PC-3 (cell line): ENCODE results near the gene RALGPS1. TPM values are rescaled to one million over a fixed set of nuclear protein-coding genes. Genes with fewer than 3 reads are reported as not detected.

Source experiments
- ATAC-seq: fragments of 200-7000 bp; cut with Tn5 transposase; 2 replicates; pipeline ENCODE4 v1.9.1; 2020; ENCODE audit warnings: mild to moderate bottlenecking, moderate library complexity
- BruUV-seq: library from RNA; stranded (reverse); fragments of 400-500 nt; replicated peaks from 2 replicates; lab custom pipeline; 2021; lab: Mats Ljungman, UMichigan
- CTCF ChIA-PET: fragments of 300-600 bp; sonication (Branson Sonifier 250); formaldehyde crosslinking; loops from one replicate; lab custom pipeline; 2022; ENCODE audit warnings: antibody characterized with exemption; lab: Charles Lee
- POLR2A ChIA-PET: fragments of 300-600 bp; sonication (Branson Sonifier 250); formaldehyde crosslinking; loops from one replicate; lab custom pipeline; 2022; ENCODE audit warnings: antibody characterized with exemption; ENCODE audit not compliant: unreplicated experiment; lab: Charles Lee
- DNase-seq: peaks from one replicate; pipeline ENCODE4 v3.0.0-alpha.2; 2015
- H2AFZ ChIP-seq: fragments of 300-600 bp; sonication (generic); 2 replicates; pipeline ENCODE4 v1.6.0; 2016; ENCODE audit warnings: antibody characterized with exemption, low read length
- H3F3A ChIP-seq: fragments of 300-600 bp; sonication (generic); one replicate; pipeline ENCODE4 v1.6.0; 2017; ENCODE audit warnings: antibody characterized with exemption, low read length, control low read depth, mild to moderate bottlenecking; ENCODE audit not compliant: unreplicated experiment
- H3K27ac ChIP-seq: fragments of 300-600 bp; sonication (generic); 2 replicates; pipeline ENCODE4 v1.5.1; 2016; ENCODE audit warnings: mild to moderate bottlenecking, low read length
- H3K27me3 ChIP-seq: fragments of 300-600 bp; sonication (generic); 2 replicates; pipeline ENCODE4 v1.6.1; 2016; ENCODE audit warnings: low read length, mixed read lengths
- H3K36me3 ChIP-seq: fragments of 300-600 bp; sonication (generic); 2 replicates; pipeline ENCODE4 v1.6.1; 2016; ENCODE audit warnings: low read depth, mixed run types, low read length, mixed read lengths
- H3K4me1 ChIP-seq: fragments of 300-600 bp; sonication (generic); 2 replicates; pipeline ENCODE4 v1.5.1; 2016; ENCODE audit warnings: low read length; ENCODE audit not compliant: insufficient read depth
- H3K4me2 ChIP-seq: fragments of 300-600 bp; sonication (generic); 2 replicates; pipeline ENCODE4 v1.6.0; 2016; ENCODE audit warnings: low read length
- H3K4me3 ChIP-seq: fragments of 300-600 bp; sonication (generic); 2 replicates; pipeline ENCODE4 v1.5.1; 2016; ENCODE audit warnings: mild to moderate bottlenecking, low read length, mixed read lengths
- H3K79me2 ChIP-seq: fragments of 300-600 bp; sonication (generic); 2 replicates; pipeline ENCODE4 v1.6.1; 2017; ENCODE audit warnings: low read length, mixed read lengths
- H3K9ac ChIP-seq: fragments of 300-600 bp; sonication (generic); 2 replicates; pipeline ENCODE4 v1.6.0; 2016; ENCODE audit warnings: mild to moderate bottlenecking, low read length
- H3K9me2 ChIP-seq: fragments of 300-600 bp; sonication (generic); replicated peaks from 2 replicates; pipeline ENCODE4 v1.6.1; 2016; ENCODE audit warnings: mixed run types, low read length, mixed read lengths
- H3K9me3 ChIP-seq: fragments of 300-600 bp; sonication (generic); 2 replicates; pipeline ENCODE4 v1.6.1; 2016; ENCODE audit warnings: low read length, mixed read lengths
- H4K20me1 ChIP-seq: fragments of 300-600 bp; sonication (generic); 2 replicates; pipeline ENCODE4 v1.6.1; 2016; ENCODE audit warnings: low read length, mixed read lengths
- EZH2 ChIP-seq: fragments of 300-600 bp; sonication (generic); IDR thresholded peaks from one replicate; pipeline ENCODE4 v1.6.1; 2017; ENCODE audit warnings: antibody characterized with exemption, mild to moderate bottlenecking, low read length; ENCODE audit not compliant: unreplicated experiment
- EZH2phosphoT487 ChIP-seq: fragments of 300-600 bp; sonication (generic); IDR thresholded peaks from 2 replicates; pipeline ENCODE4 v1.6.1; 2018; ENCODE audit warnings: mild to moderate bottlenecking, antibody characterized with exemption, low read length, borderline replicate concordance
- intact Hi-C: fragments of 100-400 bp; cut with micrococcal nuclease; formaldehyde crosslinking; loops from 2 replicates; pipeline ENCODE4 v1.9.0; 2023
- total RNA-seq: library from RNA; depleted of rRNA; stranded (reverse); fragments of >200 nt; gene quantifications from 2 replicates; pipeline ENCODE4 v1.2.3, GENCODE V29; 2014
- TF ChIP-seq, protein P1 (sequence below): fragments of 300-600 bp; sonication (generic); conservative IDR thresholded peaks from 2 replicates; pipeline ENCODE4 v1.5.1; 2017; ENCODE audit warnings: antibody characterized with exemption, low read depth, mild to moderate bottlenecking, low read length

Gene RALGPS1
- total RNA-seq, 1 experiment from 2014 or later, result 10.2 TPM

DNA sequence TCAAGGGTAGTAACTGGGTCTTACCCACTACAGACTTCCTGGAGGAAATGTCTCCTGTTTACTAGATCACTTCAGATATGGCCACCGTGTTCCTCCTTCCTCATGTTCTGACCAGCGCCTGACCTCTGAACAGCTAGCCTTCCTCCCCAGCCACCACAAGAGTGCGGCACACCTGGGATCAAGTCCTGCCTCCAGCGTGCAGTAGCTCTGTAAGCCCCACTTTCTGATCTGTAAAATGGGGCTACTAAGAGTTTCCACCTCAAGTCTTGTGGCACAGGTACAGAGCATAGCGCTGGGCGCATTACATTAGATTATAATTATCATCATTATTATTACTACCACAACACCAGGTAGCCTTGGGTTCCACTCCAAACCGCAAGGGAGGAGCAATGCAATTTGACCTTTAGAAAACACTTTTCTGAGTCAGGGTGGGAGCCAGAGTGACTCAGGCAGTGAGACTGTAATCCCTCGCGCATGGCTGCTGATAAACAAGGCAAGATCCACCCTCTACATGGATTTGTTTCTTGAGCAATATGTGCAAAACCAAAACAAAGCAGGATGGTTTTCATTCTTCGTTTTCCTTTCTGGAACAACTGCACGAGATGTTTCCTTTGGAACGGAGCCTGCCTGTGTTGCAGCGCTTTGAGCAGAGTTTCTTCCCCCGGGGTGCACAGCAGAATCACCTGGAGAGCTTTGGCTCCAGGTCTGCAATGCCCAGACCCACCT lies 272.8 kb downstream of the RALGPS1 start:
- peak overlapping the region; percentile 77 for H3K4me2 ChIP-seq
- H3K36me3 ChIP-seq, result no peaks in the 10 kb centered on the region
- ATAC-seq (peak; percentile 97), DNase-seq (peak; percentile 90)
- H3K9ac ChIP-seq, result no peak overlapping the region
- H3K4me3 ChIP-seq, result peak overlapping the region; percentile 28; the same call in 1 of the 2 replicates
- H4K20me1 ChIP-seq, result no peaks in the 10 kb centered on the region
- TF ChIP-seq, protein P1, sequence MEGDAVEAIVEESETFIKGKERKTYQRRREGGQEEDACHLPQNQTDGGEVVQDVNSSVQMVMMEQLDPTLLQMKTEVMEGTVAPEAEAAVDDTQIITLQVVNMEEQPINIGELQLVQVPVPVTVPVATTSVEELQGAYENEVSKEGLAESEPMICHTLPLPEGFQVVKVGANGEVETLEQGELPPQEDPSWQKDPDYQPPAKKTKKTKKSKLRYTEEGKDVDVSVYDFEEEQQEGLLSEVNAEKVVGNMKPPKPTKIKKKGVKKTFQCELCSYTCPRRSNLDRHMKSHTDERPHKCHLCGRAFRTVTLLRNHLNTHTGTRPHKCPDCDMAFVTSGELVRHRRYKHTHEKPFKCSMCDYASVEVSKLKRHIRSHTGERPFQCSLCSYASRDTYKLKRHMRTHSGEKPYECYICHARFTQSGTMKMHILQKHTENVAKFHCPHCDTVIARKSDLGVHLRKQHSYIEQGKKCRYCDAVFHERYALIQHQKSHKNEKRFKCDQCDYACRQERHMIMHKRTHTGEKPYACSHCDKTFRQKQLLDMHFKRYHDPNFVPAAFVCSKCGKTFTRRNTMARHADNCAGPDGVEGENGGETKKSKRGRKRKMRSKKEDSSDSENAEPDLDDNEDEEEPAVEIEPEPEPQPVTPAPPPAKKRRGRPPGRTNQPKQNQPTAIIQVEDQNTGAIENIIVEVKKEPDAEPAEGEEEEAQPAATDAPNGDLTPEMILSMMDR, result no peak
- TF ChIP-seq EZH2, result no peak
- no peak for TF ChIP-seq EZH2phosphoT487
- POLR2A ChIA-PET, result no interaction called here
- peak overlapping the region; percentile 67 for H3K27ac ChIP-seq
- no peak overlapping the region for H2AFZ ChIP-seq
- H3K4me1 ChIP-seq, result peaks cover 20% of the 10 kb centered on the region
- BruUV-seq, result no TSS peak
- no peaks in the 10 kb centered on the region for H3K27me3 ChIP-seq
- no peaks in the 10 kb centered on the region for H3F3A ChIP-seq
- CTCF ChIA-PET, result no interaction called here
- intact Hi-C loops, result no loop called here
- H3K9me3 ChIP-seq, result no peaks in the 10 kb centered on the region
- no peaks in the 10 kb centered on the region for H3K79me2 ChIP-seq
- H3K9me2 ChIP-seq, result no peaks in the 10 kb centered on the region

DNA sequence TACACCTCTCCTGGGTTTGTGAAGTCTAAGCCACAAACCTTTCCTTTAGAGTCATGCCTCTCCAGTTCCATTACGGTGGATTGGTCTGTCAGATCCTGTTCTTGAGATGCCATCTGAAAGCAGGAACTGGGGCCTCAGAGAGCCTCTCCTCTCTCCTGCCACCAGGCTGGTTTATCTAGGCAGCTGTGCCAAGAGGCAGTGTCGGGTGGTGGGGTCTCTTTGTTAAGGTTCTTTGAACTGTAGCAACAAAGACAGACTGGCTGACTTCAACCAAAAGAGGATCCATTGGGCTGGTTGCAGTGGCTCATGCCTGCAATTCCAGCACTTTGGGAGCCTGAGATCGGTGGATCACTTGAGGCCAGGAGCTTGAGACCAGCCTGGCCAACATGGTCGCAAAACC lies 273.8 kb downstream of the RALGPS1 start:
- H3K9ac ChIP-seq, result no peak overlapping the region
- no peak overlapping the region for H3K4me3 ChIP-seq
- no TSS peak for BruUV-seq
- peaks cover 20% of the 10 kb centered on the region for H3K4me1 ChIP-seq
- no peak overlapping the region for H3K4me2 ChIP-seq
- H3K79me2 ChIP-seq, result no peaks in the 10 kb centered on the region
- intact Hi-C loops, result no loop called here
- H4K20me1 ChIP-seq, result no peaks in the 10 kb centered on the region
- TF ChIP-seq, protein P1, result no peak
- TF ChIP-seq EZH2phosphoT487 (no peak), EZH2 (no peak)
- no peaks in the 10 kb centered on the region for H3F3A ChIP-seq
- ChIA-PET POLR2A (no interaction called here), CTCF (no interaction called here)
- ATAC-seq (no peak), DNase-seq (no peak)
- H3K36me3 ChIP-seq, result no peaks in the 10 kb centered on the region
- H3K27ac ChIP-seq, result peak overlapping the region; percentile 59; the same call in 1 of the 2 replicates
- H2AFZ ChIP-seq, result no peak overlapping the region
- no peaks in the 10 kb centered on the region for H3K9me3 ChIP-seq
- no peaks in the 10 kb centered on the region for H3K27me3 ChIP-seq
- H3K9me2 ChIP-seq, result no peaks in the 10 kb centered on the region

DNA sequence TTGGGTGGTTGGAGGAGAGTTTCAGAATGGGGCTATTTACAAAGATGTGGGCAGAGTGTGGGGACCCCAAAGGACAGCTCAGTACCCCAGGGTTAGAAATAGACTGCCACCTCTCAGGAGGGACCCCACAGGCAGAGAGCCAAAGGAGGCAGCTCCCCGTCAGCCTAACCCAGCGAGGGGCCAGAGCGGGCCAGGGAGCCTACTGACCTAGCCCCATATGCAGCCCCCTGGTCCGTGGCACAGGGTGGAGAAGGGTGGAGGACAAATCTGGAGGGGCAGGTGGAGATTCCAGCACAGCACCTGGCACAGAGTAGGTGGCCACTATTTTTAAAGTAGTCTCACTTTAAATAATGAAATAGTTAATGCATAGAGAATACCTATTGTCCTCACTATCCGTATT lies 275.0 kb downstream of the RALGPS1 start:
- Histone ChIP-seq H4K20me1 (no peaks in the 10 kb centered on the region), H3K4me1 (peaks cover 20% of the 10 kb centered on the region), H3K27me3 (no peaks in the 10 kb centered on the region), H2AFZ (no peak overlapping the region), H3F3A (no peaks in the 10 kb centered on the region), H3K4me3 (no peak overlapping the region), H3K36me3 (no peaks in the 10 kb centered on the region), H3K9me3 (no peaks in the 10 kb centered on the region), H3K9me2 (no peaks in the 10 kb centered on the region), H3K79me2 (no peaks in the 10 kb centered on the region), H3K4me2 (no peak overlapping the region), H3K9ac (no peak overlapping the region), H3K27ac (no peak overlapping the region)
- ATAC-seq (no peak), DNase-seq (no peak)
- CTCF ChIA-PET, result no interaction called here
- BruUV-seq, result no TSS peak
- intact Hi-C loops, result no loop called here
- no peak for TF ChIP-seq EZH2
- TF ChIP-seq, protein P1, result no peak
- TF ChIP-seq EZH2phosphoT487, result no peak
- POLR2A ChIA-PET, result no interaction called here
